CD4-positive, alpha-beta T cell (primary cell): ENCODE data around the gene NHS. TPM values are rescaled to one million over a fixed set of nuclear protein-coding genes. Genes with fewer than 3 reads are reported as not detected.

Source experiments
- ATAC-seq: fragments of 200-7000 bp; cut with Tn5 transposase; one replicate; pipeline ENCODE4 v1.10.0; 2022; ENCODE audit warnings: mild to moderate bottlenecking; ENCODE audit not compliant: poor library complexity
- CTCF ChIA-PET: fragments of 350-600 bp; sonication (Branson Sonifier 250); formaldehyde crosslinking; loops from one replicate; lab custom pipeline; 2021; ENCODE audit warnings: antibody characterized with exemption, inconsistent platforms; lab: Charles Lee
- POLR2A ChIA-PET: fragments of 350-600 bp; sonication (Branson Sonifier 250); formaldehyde crosslinking; loops from one replicate; lab custom pipeline; 2021; ENCODE audit warnings: antibody characterized with exemption, inconsistent platforms; lab: Charles Lee
- DNase-seq, 14 experiments: peaks; one replicate each; pipeline ENCODE4 v3.0.0-alpha.2; 2013 to 2020; ENCODE audit warnings: mixed read lengths in 2 of 14
- H3K27ac ChIP-seq, 2 donors: one replicate each; pipeline versions ENCODE4 v1.5.1 to v1.7.0; 2013; ENCODE audit warnings: low read length in 2 of 2, low read depth in 1 of 2, mild to moderate bottlenecking in 1 of 2
- H3K27me3 ChIP-seq, 2 experiments: 1 replicate in 1 of 2; 2 replicates in 1 of 2; pipeline versions ENCODE4 v1.6.1 to v1.7.0; 2013; ENCODE audit warnings: low read length in 2 of 2, control low read depth in 1 of 2, mild to moderate bottlenecking in 1 of 2, moderate library complexity in 1 of 2; ENCODE audit not compliant: insufficient read depth in 2 of 2, control insufficient read depth in 1 of 2
- H3K36me3 ChIP-seq: one replicate; pipeline ENCODE4 v1.6.1; 2013; ENCODE audit warnings: low read length, control low read depth; ENCODE audit not compliant: insufficient read depth
- H3K4me1 ChIP-seq: one replicate; pipeline ENCODE4 v1.6.1; 2013; ENCODE audit warnings: low read length, control low read depth; ENCODE audit not compliant: insufficient read depth
- H3K4me3 ChIP-seq: one replicate; pipeline ENCODE4 v1.5.1; 2013; ENCODE audit warnings: mild to moderate bottlenecking, low read length, moderate library complexity
- H3K9me3 ChIP-seq, 2 experiments: 1 replicate in 1 of 2; 2 replicates in 1 of 2; pipeline versions ENCODE4 v1.6.1 to v1.7.0; 2013; ENCODE audit warnings: low read length in 2 of 2, mild to moderate bottlenecking in 2 of 2, control low read depth in 1 of 2, moderate library complexity in 1 of 2; ENCODE audit not compliant: control insufficient read depth in 1 of 2, insufficient read depth in 1 of 2
- H3K27ac Mint-ChIP-seq: one replicate; pipeline ENCODE4 v1.8.0; 2020; ENCODE audit warnings: mixed read lengths
- H3K27me3 Mint-ChIP-seq: one replicate; pipeline ENCODE4 v1.8.0; 2021; ENCODE audit warnings: mixed read lengths
- H3K36me3 Mint-ChIP-seq: one replicate; pipeline ENCODE4 v1.8.0; 2021; ENCODE audit warnings: low read depth, mixed read lengths
- H3K4me1 Mint-ChIP-seq: one replicate; pipeline ENCODE4 v1.8.0; 2021; ENCODE audit warnings: low read depth, mixed read lengths
- H3K4me3 Mint-ChIP-seq: one replicate; pipeline ENCODE4 v1.8.0; 2020; ENCODE audit warnings: mild to moderate bottlenecking, mixed read lengths
- H3K9me3 Mint-ChIP-seq: one replicate; pipeline ENCODE4 v1.8.0; 2020; ENCODE audit warnings: mixed read lengths
- CTCF ChIP-seq: fragments of 200-600 bp; IDR thresholded peaks from one replicate; pipeline ENCODE4 v1.8.0; 2022; ENCODE audit warnings: antibody characterized with exemption, mild to moderate bottlenecking
- intact Hi-C, 2 experiments: fragments of 100-400 bp; cut with DNase I in 1 of 2; cut with micrococcal nuclease in 1 of 2; formaldehyde crosslinking; loops; one replicate each; pipeline versions ENCODE4 v1.15.1 to v1.9.0; 2023 to 2025; cut with DNase I, micrococcal nuclease
- total RNA-seq, 174 experiments: library from RNA in 2 of 174; stranded (reverse) in 2 of 174; gene quantifications; one replicate each; pipeline ENCODE4 v1.2.3 and lab custom pipeline; 2021 to 2026

The NHS gene
- total RNA-seq, 2 experiments from 2014 or later = 0.36 to 0.53 TPM

DNA sequence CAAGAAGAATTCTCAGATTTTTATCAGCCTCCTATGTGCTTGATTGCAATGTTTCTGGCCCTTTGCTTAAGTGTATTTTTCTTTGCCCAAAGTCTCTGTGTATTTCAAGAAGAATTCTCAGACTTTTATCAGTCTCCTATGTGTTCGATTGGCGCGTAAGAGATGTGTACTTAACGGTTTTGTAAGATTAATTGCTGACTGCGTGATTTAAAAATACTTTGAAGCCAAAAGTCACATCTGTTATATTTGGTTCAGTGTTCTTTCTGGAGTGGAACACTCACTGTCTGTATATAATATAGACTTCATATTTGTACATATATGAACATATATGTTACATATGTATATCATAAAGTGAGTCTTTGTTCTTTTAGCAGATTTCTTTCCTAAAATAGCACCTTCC lies 373.7 kb downstream of the NHS start:
- H3K4me3 Mint-ChIP-seq = no peak overlapping the region
- no peaks in the 10 kb centered on the region for H3K9me3 Mint-ChIP-seq
- intact Hi-C loops = loop anchor here in 1 of 2 experiments (5.0 to 10.0 kb wide), 3 partner anchors 44 to 626 kb away; no protein-coding TSS in a partner anchor
- peaks cover 13% of the 10 kb centered on the region for H3K4me1 Mint-ChIP-seq
- no peak overlapping the region for H3K27ac Mint-ChIP-seq
- no peaks in the 10 kb centered on the region for H3K9me3 ChIP-seq
- no peak overlapping the region for H3K27ac ChIP-seq
- no peaks in the 10 kb centered on the region for H3K27me3 Mint-ChIP-seq
- TF ChIP-seq CTCF = no peak
- CTCF ChIA-PET = no interaction called here
- ATAC-seq = no peak
- peaks cover 50% of the 10 kb centered on the region for H3K36me3 Mint-ChIP-seq
- H3K4me1 ChIP-seq = no peaks in the 10 kb centered on the region
- no peak for DNase-seq
- peaks cover 4% of the 10 kb centered on the region for H3K36me3 ChIP-seq
- no peaks in the 10 kb centered on the region for H3K27me3 ChIP-seq
- H3K4me3 ChIP-seq = no peak overlapping the region
- POLR2A ChIA-PET = no interaction called here

DNA sequence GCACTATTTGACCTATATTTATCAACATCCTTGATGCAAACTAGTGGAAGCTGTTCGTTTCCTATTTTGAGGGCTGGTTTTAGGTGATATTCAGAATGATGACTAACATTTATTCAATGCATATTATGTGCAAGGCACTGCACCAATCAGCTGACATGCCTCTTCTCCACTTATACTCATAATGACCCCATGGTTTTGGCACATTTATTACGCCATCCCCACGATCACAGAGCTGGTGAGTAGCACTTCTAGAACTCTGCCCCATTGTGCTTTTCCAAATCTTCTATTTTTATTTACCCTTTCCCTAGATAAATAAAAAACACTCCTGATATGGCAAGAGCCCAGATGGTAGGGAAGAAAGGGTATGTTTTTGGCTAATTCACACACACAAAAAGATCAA lies 375.4 kb downstream of the NHS start:
- Histone ChIP-seq H3K36me3 (peaks cover 4% of the 10 kb centered on the region), H3K27me3 (no peaks in the 10 kb centered on the region), H3K9me3 (no peaks in the 10 kb centered on the region), H3K4me3 (no peak overlapping the region), H3K4me1 (no peaks in the 10 kb centered on the region), H3K27ac (no peak overlapping the region)
- H3K36me3 Mint-ChIP-seq = peaks cover 50% of the 10 kb centered on the region
- ChIA-PET POLR2A (no interaction called here), CTCF (no interaction called here)
- no peaks in the 10 kb centered on the region for H3K27me3 Mint-ChIP-seq
- no peak for DNase-seq
- no peaks in the 10 kb centered on the region for H3K9me3 Mint-ChIP-seq
- peaks cover 4% of the 10 kb centered on the region for H3K4me1 Mint-ChIP-seq
- ATAC-seq = no peak
- no peak for TF ChIP-seq CTCF
- no peak overlapping the region for H3K27ac Mint-ChIP-seq
- no peak overlapping the region for H3K4me3 Mint-ChIP-seq
- intact Hi-C loops = no loop called here

DNA sequence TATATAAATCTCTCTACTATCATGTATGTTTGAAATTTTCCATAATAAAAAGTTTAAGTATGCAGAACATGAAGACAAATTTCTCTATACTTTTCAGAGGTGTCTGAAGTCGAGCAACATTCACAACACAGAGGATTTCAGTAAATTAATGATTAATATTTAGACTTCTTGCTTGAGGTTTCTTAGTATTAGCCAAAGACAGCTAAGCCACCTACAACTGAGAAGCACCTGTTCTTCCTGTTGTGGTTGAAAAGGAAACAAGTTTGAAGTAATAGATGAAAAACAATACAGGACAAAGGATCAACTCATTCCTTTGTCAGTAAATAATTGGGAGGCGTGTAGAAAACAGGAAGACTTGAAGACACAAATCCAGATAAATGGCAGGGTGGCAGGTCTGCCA lies 383.4 kb downstream of the NHS start:
- Mint-ChIP-seq H3K4me3 (no peak overlapping the region), H3K27me3 (no peaks in the 10 kb centered on the region), H3K27ac (no peak overlapping the region), H3K4me1 (peaks cover 25% of the 10 kb centered on the region), H3K36me3 (peaks cover 4% of the 10 kb centered on the region), H3K9me3 (no peaks in the 10 kb centered on the region)
- Histone ChIP-seq H3K4me1 (no peaks in the 10 kb centered on the region), H3K36me3 (no peaks in the 10 kb centered on the region), H3K27me3 (no peaks in the 10 kb centered on the region), H3K9me3 (no peaks in the 10 kb centered on the region), H3K4me3 (no peak overlapping the region), H3K27ac (no peak overlapping the region)
- ChIA-PET CTCF (no interaction called here), POLR2A (no interaction called here)
- TF ChIP-seq CTCF = no peak
- ATAC-seq = no peak
- intact Hi-C loops = no loop called here
- no peak for DNase-seq
